RPMI7951 (cell line): Measurements from ENCODE around the gene GTF2F1. TPM values are rescaled to one million over a fixed set of nuclear protein-coding genes. Genes with fewer than 3 reads are reported as not detected.
"Not testable (repeated sequence)": the region's sequence is repeated elsewhere in the genome, so short reads cannot be mapped to it uniquely, and the experiment has no call there.

ENCODE experiments used
- DNase-seq: peaks from one replicate; pipeline ENCODE4 v3.0.0-alpha.2; 2012; ENCODE audit warnings: low read depth
- total RNA-seq: library from RNA; depleted of rRNA; stranded (reverse); fragments of >200 nt; shearing (Covaris generic); gene quantifications from 2 replicates; pipeline ENCODE4 v1.2.3, GENCODE V29; 2014

GTF2F1 gene
- total RNA-seq, 1 experiment from 2014 or later = 33.8 TPM

DNA sequence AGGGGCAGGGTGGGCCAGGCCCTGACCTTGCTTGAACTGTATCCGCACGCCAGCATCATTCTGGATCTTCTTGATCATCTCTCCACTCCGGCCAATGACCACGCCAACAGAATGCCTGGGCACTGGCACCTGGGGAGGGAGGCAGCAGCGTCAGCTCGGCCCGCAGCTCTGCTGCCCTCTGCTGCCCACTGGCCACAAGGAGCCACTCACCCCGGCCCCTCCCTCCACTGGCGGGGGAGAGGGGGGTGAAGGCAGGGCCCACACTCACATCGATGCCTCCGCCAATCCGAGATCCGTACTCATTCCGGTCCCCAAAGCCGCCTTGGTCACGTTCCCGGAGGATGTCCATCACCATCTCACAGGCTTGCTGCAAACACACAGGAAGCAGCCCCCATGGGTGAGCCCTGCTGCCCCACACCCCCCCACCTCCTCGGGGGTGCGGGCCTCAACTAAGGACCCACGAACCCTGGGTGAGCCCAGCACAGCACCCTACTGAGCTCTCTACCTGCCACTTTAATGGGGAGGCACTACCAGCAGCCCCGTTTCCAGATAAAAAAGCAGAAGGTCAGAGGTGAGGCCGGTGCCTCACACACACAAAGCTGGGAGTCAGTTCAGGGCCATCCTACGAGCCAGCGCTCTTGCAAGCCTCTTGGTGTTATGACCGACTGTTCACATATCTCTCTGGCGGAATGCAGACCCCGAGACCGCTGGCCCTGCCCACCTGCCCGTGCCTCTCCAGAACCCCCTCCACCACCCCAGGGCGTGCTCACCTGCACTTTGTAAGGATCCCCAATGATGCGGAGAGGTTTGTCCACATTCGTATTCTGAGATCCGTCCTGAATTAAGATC lies 25.0 kb upstream of the GTF2F1 start:
- no peak for DNase-seq

DNA sequence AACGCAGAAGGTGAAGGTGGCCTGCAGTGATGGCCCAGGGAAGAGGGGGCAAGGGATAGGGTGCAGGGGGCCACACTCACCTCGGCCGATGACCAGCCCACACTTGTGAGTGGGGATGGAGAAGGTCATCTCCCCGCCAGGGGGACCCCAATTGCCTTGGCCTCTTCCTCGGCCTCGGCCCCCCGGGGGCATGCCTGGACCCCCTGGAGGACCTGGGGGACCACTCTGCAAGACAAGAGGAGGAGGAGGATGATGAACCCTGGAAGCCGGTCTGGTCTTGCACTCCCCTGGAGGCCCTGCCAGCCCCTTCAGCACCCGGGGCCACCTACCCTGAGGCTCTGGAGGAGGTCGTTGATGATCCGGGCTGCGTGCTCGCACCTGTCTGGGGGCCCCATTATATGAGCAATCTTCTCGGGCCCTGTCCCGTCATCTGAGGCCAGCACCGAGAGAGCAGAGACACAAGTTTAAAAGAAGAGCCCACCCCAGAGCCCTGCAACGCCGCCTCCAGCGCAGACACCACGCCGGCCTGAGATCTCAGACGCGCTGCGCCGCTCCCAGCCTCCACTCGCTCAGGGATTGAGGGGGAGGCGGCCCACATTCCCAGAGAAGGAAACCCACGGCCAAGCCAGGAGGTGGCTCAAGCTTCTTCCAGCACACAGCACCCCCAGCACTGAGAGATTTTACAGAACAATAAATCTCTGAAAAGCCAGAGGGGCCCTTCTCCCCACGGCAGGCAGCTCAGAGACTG lies 23.9 kb upstream of the GTF2F1 start:
- no peak for DNase-seq

DNA sequence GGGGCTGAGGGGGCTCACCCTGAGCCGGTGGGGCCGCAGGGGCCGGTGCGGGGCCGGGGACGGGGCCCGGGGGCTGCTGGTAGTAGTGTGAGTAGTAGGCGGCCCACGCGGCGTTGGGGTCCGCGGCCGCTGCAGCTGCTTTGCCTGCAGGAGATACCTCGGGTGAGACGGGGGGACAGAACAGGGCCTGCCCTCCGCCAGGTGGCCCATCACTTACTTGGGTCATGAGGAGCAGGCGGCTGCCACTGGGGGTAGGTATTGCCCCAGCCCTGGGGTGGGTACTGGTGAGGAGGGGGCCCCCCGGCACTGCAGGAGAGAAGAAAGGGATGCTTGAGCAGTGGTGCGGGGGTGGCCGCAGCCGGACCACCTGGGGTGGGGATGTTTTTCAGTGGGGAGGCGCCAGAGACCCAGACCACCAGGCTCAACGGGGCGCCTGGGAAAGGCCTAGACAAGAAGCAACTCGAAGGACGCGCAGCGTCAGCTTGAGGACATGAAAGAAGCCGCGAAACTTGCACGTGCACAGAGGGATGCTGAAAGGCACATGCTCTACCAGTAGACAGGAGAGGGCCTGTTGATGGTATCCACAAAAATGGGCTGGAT lies 22.7 kb upstream of the GTF2F1 start:
- no peak for DNase-seq

DNA sequence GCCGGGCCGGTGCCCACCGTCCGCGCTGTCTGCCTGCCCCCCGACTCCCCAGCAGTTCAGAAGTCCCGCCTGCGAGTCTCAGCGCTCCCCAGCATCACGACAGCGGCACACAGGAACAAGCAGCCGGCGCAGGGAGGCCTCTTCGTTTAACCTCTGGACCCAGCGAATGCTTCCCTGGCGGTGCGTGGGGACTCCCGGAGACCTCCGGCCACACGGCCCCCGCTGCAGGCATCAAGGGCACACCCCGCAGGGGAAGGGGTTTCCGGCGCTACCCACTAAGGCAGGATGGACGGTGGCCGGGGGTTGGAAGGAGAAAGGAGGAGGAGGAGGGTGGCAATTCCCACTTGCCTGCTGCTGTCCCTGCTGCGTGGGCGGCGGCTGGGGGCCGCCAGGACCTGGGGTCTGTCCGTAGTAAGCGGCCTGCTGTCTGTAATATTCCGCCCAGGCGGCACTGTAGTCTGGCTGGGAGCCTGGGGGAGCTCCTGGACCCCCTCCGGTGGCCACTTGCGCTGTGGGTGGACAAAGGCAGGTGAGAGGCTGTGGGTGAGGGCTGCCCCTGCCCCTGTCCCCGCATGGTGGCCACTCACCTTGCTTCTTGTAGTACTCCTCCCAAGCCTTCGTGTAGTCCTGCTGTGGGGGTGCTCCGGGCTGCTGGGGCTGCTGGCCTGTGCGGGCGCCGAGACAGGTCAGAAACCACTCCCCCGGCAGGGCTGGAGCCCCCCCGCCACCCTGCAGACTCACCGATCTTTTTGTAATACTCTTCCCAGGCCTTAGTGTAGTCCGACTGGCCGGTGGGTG lies 22.0 kb upstream of the GTF2F1 start:
- DNase-seq = no peak

DNA sequence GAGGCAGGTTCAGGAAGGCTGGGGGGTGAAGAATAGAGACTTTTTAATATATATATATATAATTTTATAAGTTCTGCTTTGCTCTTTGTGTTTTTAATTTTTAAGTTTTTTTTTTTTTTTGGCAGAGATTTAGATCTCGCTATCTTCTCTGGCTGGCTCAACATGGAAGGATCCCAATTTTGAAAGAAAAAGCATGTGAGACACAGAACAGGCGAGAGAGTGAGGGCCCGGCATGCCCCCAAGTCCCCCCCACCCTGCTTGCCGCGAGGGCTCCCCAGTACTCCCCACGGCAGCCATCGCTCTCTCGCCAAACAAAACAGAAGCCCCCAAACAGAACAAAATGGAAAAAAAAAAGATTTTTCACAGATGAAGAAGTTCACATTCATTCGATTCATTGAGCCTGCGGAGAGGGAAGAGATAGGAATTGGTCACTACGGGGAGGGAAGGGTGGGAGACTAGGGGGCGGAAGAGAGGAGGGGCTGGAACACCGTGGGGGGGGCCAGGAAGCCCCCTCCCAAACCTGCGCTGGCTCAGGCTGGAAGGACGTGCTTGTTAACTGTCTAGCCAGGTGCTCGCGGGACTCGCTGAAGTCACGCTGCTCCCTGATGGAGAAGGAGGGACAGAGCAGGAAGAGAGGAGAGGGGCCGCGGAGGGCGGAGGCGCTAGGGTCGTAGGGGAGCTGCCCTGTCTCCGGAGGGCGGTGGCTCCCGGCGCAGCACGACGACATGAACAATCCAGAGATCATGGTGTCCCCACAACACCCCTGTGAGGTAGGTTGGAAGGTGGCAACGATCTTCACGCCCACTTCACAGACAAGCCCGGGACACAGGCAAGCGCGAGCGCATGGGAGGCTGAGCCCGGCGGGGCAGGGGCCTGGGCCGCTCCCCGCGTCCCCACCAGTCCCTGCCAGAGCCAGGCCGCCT lies 21.0 kb upstream of the GTF2F1 start:
- no peak for DNase-seq

DNA sequence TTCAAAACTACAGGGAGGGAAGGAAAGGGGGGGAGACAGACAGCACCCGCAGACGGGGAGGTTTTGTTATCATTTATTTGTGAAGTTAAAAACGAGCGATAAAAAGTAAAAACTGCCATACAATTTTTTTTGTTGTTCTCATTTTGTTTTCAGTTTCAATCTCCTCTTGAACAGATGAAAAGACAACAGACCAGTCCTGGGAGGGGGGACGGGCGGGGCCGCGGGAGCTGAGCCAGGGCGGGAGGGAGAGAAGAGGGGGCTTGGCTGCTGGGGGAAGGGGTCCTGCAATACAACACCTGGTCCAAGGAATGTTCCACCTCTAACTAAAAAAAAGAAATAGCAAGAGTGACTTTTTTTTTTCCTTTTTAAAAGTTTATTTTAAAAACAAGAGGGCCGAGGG lies 20.3 kb upstream of the GTF2F1 start:
- no peak for DNase-seq

DNA sequence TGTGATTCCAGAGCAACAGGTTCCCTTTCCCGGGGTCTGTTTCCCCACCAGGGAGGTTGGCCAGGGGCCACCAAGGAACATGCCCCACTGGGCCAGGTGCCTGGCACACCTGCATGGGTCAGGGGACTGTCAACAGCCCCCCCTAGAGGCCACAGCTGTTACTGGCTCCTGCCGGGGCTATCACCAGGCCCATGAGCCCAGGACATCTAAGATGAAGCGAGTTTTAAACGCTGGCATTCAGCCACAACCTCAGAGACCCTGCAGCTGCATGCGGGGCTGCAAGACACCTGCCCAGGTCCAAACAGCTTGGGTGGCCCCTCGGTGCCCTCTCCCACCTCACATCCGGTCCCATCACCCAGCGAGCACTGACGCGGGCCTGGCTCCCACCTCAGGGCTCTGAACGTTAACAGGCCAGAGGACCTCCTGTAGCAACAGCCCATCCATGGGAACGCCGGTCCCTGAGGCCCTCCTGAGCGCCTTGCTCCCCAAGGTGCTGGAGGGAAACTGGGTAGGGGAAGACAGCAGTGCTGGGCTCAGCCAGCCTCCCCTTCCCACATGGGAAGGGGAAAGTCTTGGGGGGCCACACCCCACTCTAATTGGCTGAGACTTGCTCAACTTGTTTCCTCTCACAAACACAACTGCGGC lies 19.6 kb upstream of the GTF2F1 start:
- DNase-seq = no peak

DNA sequence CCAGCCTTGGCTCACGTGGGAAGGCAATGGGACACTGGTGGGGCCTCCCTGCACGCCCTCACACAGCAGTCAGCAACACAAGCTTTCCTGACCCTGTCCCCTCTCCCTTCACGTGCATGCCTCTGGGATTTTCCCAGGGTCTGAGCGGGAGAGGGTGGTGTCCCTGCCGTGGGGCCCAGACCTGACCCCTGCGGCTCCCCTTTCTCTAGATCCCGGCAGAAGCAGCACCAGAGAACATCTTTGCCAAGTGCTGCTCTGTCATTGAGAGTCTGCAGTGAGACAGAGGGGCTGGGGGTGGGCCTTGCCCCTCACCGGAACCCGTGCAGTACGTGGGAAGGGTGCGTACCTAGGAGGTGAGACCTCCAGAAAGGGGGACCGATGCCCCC lies 19.1 kb upstream of the GTF2F1 start:
- DNase-seq = no peak

DNA sequence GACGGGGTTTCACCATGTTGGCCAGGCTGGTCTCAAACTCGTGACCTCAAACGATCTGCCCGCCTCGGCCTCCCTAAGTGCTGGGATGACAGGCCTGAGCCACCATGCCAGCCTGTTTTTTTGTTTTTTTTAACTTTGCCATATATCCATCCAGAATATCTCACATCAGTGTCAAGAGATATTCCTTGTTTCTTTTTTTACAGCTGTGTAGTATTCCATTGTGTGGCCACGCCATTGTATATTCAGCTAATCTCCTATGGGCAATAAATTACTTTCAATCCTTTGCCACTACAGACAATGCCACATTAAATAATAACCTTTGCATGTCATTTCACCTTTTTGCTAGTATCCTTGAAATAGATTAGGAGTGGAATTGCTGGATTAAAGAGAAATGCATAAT lies 16.4 kb upstream of the GTF2F1 start:
- DNase-seq = no peak

DNA sequence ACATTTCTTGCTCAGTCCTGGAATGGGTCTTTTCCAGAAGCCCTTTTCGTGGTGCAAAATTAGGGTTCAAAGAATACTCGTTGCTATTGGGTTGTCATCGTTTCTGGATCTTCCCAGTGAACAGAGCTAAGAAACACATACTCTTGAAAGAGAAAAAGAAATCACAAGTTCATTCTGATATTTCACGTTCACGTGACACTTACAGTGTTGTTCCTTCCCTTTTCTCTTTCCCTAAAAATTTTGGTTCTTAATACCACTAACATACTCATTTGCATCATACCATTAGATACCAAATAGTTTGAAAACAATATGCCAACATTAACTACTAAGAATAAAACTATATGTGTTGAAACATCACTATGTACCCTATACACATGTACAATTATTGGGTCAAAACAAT lies 13.4 kb upstream of the GTF2F1 start:
- DNase-seq = no peak

DNA sequence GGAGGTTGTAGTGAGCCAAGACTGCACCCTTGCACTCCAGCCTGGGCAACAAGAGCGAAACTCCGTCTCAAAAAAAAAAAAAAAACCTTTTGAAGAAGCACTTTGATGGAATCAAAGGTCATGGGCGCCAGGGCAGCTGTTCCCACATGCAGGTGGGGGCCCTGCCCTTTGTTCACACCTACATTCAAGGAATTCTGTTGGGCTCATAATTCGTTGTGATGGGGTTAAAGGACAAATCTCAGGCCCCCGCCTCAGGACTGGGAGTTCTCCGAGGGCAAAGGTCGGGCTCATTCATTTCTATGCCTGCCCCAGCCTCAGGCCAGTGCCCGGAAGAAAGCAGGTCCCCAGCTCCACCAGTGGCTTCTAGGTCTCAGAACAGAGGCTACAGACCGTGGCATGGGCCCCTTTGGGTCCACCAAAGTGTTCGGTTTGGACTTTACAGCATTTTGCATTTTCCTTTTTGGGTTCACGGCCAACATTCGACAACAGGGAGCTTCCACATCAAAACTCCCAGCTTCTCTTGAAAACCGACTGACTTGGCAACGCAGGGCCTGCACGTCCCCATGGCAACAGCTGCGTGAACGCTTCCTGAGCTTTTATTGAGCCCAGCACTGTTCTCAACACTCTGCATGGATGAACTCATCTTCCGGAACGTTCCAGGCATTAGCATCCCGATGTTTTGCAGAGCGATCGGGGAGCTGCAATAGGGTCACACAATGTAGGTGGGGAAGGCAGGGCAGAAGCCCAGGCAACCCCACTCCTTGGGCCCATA lies 10.1 kb upstream of the GTF2F1 start:
- no peak for DNase-seq

DNA sequence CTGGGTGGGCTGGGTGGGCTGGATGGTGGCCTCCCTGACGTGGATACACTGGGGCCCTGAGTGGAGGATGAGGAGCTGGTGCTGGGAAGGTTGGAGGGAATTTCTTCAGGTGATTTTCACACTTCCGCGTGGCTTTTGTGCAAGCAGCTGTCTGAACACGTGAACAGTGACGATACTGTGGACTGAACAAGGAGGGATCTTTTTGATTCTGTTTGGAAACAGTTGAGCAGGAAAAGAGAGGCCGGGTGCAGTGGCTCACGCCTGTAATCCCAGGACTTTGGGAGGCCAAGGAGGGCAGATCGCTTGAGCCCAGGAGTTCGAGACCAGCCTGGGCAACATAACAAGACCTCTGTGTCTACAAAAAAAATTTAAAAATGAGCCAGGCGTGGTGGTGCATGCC lies 9.1 kb upstream of the GTF2F1 start:
- DNase-seq = no peak

DNA sequence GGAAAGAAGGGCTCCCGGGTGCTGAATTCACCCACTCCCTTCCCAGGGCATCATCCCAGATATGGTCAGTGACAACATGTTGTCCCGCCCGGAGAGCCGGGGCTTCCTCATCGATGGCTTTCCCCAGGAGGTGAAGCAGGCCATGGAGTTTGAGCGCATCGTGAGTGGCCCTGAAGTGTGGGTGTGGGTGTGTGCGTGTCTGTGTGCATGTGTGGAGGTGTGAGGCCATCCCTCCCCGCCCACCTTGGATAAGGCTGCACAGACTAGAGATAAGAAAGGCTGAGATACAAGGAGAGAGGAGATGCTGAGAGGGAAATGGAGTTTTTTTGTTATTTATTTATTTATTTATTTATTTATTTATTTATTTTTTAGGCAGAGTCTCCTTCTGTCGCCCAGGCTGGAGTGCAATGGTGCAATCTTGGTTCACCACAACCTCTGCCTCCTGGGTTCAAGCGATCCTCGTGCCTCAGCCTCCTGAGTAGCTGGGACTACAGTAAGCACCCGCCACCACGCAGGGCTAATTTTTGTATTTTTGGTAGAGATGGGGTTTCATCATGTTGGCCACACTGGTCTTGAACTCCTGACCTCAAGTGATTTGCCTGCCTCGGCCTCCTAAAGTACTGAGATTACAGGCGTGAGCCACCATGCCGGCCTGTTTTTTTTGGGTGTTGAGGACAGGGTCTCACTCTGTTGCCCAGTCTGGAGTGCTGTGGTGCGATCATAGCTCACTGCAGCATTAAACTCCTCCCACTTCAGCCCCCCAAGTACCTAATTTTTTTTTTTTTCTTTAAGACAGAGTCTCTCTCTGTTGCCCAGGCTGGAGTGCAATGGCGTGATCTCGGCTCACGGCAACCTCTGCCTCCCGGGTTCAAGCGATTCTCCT lies 7.3 kb upstream of the GTF2F1 start:
- DNase-seq = not testable (repeated sequence)

DNA sequence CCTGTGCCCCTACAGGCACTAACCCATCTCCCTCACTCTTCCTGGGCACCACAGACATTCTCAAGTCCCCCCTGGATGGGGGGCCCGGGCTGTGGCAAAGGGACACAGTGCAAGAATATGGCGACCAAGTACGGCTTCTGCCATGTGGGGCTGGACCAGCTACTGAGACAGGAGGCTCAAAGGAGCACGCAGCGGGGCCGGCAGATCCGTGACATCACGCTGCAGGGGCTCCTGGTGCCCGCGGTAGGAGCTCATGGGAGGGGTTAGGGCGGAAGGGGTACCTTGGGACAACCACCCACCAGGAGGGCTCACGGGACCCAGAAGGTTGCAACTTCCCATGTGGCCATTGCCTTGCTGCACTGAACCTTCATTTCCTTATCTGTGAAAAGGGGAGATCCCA lies 3.3 kb upstream of the GTF2F1 start:
- no peak for DNase-seq

DNA sequence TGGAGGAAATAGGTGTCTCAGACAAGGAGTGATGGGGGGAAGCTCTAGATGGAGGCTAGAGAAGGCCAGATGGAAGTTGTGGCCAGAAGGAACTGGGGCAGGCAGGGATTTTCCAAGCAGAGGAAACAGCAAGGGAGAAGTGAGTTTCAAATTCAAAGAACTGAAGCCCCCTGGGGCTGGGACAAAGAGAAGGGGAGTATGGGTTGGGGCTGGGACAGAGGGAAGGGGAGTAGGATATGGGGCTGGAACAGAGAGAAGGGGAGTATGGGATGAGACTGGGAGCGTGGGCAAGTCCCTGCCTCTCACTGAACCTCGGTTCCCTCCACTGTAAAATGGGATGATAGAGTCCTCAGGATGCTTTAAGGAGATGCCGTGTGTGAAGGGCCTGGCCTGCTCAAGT lies 1.9 kb upstream of the GTF2F1 start:
- DNase-seq = no peak

DNA sequence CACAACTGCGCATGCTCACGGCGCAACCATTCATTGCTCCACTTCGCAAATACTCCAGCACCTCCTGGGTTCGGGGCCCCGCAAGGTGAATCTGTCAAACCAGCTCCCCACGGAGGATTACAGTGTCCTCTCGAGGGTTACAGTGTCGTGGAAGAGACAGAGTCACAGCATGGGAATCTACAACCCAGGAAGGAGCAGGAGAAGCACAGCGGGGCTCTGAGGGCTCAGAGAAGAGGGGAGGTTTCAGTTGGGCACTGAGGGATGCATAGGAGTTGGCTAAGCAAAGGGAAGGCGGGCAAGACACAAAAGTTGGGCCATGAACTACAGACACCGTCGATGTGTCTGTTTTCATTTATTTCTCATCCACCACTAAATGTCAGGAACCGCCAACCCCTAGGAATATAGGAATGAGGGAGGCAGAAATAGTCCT lies 1.0 kb upstream of the GTF2F1 start:
- DNase-seq = no peak

DNA sequence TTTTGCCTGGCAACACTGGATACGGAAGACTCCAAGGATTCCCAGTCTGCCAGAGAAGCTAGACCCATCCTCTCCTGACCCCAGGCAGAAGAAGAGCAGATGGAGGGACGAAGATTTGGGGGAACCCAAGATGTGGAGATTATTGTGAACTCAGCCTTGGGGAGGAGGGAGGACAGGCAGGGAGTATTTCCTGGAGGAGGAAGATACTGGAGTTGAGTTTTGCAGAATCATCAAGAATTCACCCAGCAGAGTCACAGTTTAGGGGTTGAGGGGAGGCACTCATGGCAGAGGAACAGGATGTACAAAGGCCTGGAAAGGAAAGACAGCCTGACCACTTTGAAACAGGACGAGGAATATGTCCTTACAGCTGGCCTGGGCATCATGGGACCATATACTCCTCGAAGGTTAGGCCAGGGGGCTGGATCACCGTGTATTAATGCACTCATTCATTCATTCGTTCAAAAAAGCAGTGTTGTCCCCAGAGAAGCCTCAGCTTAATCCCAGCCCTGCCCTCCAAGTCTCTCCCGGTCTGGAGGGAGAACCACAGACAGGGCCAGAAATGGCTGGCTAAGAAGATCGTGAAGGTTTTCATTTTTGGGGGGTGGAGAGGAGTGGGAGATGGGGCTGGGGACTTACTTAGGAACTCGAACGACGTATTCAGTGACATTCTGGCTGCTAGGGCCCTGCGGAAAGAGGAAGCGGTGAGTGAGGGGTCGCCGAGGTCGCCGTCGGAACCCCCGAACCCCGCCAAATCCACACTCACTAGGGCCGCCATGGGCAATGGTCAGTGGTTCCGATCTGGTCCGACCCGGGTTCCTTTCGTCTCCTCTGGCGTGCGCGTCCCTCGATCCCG lies 517 bp downstream of the GTF2F1 start:
- no peak for DNase-seq

DNA sequence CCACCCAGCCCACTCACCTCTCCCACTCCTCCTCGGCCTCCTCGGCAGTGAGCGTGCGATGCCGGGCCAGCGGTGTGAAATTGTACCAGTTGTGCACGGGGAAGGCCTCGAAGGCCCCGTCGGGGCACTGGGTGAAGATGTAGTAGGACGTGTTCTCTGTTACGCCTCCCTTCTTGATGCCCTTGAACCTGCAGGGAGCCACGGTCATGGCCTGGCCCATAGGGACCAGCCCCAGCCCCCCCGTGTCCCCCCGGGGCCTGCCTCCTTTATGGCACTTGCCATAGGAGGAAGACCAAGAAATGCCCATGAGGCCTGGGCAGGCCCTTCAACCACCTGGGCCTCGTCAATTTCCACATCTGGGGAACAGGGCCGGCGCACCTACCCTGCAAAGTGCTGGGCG lies 5.6 kb downstream of the GTF2F1 start:
- no peak for DNase-seq
